Measurements from ENCODE around the gene ZNF789. TPM values are rescaled to one million over a fixed set of nuclear protein-coding genes. Genes with fewer than 3 reads are reported as not detected.

ZNF789 gene
- total RNA-seq, 1 donor, result 11.7 TPM

DNA sequence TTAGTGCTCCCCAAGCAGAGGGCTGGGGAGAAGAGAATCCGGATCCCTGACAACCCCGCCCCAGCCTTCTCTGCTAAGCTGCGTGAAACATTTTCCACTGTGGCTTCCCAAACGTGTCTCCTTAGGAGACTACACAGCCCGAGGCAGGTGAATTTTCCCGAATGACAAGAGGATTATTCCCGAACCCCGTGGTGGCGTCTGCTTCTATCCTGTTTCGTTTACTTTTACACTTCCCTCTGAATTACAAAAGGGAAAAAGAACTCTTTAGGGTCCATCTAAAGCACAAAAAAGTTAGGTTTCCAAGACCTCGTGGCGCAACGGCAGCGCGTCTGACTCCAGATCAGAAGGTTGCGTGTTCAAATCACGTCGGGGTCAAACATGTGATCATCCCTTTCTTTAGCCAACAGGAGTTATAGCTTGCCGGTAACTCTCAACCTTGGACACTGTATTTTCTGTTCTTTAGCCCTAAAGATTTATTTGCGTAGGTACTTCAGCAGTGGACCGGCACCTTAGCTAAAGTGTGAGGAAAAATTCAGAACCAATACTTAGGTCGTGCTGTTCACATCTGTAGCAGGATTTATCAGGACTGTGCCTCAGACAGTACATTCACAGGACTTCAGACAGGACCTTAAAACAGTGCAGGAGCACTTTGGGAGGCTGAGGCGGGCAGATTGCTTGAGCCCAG, 3.2 kb upstream of the ZNF789 start:
- TF ChIP-seq, protein P1, sequence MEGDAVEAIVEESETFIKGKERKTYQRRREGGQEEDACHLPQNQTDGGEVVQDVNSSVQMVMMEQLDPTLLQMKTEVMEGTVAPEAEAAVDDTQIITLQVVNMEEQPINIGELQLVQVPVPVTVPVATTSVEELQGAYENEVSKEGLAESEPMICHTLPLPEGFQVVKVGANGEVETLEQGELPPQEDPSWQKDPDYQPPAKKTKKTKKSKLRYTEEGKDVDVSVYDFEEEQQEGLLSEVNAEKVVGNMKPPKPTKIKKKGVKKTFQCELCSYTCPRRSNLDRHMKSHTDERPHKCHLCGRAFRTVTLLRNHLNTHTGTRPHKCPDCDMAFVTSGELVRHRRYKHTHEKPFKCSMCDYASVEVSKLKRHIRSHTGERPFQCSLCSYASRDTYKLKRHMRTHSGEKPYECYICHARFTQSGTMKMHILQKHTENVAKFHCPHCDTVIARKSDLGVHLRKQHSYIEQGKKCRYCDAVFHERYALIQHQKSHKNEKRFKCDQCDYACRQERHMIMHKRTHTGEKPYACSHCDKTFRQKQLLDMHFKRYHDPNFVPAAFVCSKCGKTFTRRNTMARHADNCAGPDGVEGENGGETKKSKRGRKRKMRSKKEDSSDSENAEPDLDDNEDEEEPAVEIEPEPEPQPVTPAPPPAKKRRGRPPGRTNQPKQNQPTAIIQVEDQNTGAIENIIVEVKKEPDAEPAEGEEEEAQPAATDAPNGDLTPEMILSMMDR (IDR thresholded peaks at IDR 0.05; ENCODE audit: insufficient read depth, low read depth, low read length), result no peak
- peak; percentile 9 for DNase-seq (ENCODE audit: low read depth)
- H3K4me3 ChIP-seq (ENCODE audit: low read depth, low read length), result no peak overlapping the region

DNA sequence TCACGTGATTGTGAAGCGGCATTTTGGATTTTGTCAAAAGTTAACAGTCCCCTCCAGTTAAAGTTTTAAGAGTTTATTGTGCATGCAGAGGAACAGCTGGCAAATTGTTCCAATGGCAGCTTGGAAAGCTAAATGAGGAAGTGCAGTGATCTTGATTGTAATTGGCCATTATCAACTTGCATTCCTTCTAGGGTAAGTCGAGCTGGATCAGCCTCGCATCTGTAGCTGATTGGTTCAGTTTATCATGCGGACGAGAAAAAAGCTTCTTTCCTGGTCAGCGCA, 566 bp downstream of the ZNF789 start:
- TF ChIP-seq, protein P1 (IDR thresholded peaks at IDR 0.05; ENCODE audit: insufficient read depth, low read depth, low read length), result no peak
- DNase-seq (ENCODE audit: low read depth), result peak; percentile 86
- peak overlapping the region; percentile 97 for H3K4me3 ChIP-seq (ENCODE audit: low read depth, low read length)

- no peak overlapping the region for H3K4me3 ChIP-seq (ENCODE audit: low read depth, low read length)
- DNase-seq (ENCODE audit: low read depth), result no peak
- TF ChIP-seq, protein P1 (IDR thresholded peaks at IDR 0.05; ENCODE audit: insufficient read depth, low read depth, low read length), result no peak
These were observed 3.4 kb downstream of the ZNF789 start for GRCh38 chr7:99476107-99476506.

DNA sequence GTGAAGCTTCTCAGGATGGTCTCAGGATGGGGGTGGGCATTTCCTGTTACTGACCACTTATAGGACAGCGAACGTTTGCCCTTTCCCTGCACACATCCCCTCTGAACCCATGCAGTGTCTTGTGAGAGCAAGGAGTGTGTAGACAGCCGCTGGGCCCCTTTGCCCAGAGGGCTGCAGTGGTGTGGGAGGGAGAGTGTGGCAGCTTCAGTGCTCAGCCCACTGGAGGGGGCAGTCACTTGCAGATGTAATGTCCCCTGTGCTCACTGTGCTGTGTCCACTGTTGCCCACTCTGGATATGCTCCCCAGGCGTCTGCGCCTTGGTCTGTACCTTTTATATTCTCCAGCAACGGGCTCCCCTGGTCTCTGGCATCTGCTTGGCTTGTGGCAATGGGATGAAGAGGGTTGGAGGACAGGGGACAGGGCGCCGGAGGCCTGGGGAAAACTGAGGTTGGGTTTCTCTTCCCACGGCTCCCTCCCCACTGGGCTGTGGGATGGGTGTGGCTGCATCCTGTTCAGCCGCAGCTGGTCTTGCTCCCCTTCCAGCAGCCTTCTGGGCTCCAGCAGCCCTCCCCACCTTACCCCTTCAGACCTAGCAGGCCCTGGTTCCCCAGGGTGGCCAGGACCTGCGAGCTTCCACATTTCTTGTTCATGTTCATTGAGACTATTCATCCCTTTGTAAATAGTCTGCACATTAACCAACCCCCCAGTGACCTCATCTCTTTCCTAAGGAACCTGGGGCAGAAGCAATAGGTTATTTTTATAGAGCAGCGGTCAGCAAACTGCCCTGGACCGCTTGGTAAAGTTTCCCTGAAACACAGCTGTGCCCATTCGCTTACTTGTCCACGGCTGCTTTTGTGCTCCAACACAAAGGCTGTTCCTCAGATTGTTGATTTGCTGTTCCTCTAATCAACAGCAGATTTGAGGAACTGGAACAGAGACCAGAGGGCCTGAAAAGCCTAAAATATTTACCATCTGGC, 6.1 kb downstream of the ZNF789 start:
- no peak for DNase-seq (ENCODE audit: low read depth)
- H3K4me3 ChIP-seq (ENCODE audit: low read depth, low read length), result no peak overlapping the region
- TF ChIP-seq, protein P1 (IDR thresholded peaks at IDR 0.05; ENCODE audit: insufficient read depth, low read depth, low read length), result no peak

GRCh38 chr7:99485094-99485493, 12.4 kb downstream of the ZNF789 start:
- TF ChIP-seq, protein P1 (IDR thresholded peaks at IDR 0.05; ENCODE audit: insufficient read depth, low read depth, low read length), result no peak
- H3K4me3 ChIP-seq (ENCODE audit: low read depth, low read length), result no peak overlapping the region
- no peak for DNase-seq (ENCODE audit: low read depth)

GRCh38 chr7:99489235-99489634, 16.5 kb downstream of the ZNF789 start:
- H3K4me3 ChIP-seq (ENCODE audit: low read depth, low read length), result no peak overlapping the region
- TF ChIP-seq, protein P1 (IDR thresholded peaks at IDR 0.05; ENCODE audit: insufficient read depth, low read depth, low read length), result no peak
- no peak for DNase-seq (ENCODE audit: low read depth)

All from fibroblast of villous mesenchyme (primary cell).